GM18861 (cell line): Measurements from ENCODE around the gene TMEM120B.
A peak's percentile ranks its signal among the peaks of the same experiment; 100 is the strongest.
"Not testable (repeated sequence)": the region's sequence is repeated elsewhere in the genome, so short reads cannot be mapped to it uniquely, and the experiment has no call there.

Source experiments
- ATAC-seq: cut with Tn5 transposase; IDR thresholded peaks from one replicate; pipeline ENCODE4 v1.9.1; 2021; ENCODE audit not compliant: unreplicated experiment

TMEM120B gene

DNA sequence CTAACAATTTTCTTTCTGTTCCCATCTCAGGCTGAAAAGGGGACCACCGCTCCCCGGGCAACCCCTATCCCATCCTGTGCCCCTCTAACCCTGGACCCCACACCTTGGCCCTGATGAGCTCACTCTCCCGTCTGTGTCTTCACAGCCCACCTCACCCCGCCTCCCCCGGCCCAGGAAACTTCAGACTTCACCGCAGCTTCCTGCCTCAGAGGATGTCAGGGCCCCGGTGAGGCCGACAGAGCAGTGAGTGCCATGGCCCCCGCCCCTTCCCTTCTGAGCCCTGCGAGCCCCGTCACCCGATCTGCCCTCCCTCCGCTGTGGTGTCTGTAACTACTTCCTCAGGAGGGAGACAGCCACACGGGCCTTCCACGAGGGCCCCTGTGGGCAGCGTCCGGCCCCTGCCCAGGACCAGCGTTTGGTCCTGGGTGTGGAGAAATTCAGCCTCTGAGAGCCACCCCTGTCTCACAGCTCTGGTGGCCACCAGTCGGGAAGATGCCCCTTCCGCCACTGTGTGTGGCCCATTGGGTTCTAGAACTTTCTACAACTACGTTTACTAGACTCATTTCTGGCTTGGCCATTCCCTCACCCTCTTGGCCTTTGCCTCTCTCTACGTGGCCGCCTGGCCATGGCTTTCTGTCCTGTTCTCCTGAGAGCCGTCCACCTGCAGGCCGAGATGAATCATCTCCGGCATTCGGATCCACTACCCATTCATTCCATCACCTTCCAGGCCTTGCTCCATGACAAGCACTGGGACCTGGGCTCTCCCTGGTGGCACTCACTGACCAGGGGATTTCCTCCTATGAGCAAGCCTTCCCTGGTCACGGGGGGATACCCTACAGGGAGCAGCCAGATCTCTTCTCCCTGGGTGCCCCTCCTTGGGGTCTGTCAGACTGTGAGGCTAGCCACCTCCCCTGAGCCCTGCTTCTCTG is 77.5 kb downstream of the TMEM120B start:
- peak; percentile 28 for ATAC-seq

DNA sequence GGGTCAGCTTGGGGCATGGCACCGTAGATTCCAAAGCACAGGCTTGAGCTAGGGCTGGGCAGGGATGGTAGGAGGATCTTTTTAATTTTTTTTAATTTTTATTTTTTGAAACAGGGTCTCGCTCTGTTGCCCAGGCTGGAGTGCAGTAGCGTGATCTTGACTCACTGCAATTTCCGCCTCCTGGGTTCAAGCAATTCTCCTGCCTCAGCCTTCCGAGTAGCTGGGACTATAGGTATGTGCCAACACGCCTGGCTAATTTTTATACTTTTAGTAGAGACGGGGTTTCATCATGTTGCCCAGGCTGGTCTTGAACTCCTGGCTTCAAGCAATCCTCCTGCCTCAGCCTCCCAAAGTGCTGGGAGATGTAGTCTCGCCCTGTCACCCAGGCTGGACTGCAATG is 78.2 kb downstream of the TMEM120B start:
- ATAC-seq, result not testable (repeated sequence)

DNA sequence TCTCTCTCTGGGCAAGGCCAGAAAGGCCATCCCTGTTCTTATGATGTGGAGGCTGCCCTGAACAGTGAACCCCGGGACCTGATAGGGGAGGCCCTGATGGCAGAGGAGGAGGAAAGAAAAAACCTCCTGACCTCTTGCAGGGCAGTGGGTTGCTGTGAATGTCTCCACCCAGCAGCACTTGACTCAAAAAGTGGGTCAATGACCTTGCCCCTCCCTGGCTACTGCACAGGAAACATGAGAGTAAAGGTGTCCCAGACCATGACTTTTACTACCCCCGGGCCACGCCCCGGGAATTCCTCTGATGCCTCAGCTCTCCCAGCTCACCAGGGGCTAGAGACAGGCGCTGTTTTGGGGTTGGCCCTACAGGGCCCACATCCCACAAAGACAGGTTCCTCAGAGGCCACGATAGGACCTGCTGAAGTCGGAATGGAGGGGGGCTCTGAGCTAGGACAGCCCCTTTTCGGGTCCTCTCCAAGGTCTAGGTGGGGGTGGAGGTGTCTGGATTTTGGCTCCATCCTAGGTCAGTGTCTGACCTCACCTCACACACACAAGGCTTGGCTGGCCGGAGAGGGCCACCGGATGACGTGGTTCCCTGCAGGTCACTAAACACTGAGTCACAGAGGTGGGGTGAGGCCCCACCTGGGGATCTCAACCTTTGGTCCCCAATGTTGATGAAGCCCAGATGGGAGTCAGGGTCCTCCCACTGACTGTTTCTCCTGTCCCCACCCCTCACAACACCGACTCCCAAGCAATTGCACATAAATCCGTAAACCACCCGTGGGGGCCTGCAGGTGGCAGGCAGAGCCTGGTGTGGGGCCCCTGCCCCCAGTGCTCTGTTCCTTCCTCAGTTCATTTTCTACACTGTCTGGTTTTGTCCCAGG is 79.4 kb downstream of the TMEM120B start:
- no peak for ATAC-seq

DNA sequence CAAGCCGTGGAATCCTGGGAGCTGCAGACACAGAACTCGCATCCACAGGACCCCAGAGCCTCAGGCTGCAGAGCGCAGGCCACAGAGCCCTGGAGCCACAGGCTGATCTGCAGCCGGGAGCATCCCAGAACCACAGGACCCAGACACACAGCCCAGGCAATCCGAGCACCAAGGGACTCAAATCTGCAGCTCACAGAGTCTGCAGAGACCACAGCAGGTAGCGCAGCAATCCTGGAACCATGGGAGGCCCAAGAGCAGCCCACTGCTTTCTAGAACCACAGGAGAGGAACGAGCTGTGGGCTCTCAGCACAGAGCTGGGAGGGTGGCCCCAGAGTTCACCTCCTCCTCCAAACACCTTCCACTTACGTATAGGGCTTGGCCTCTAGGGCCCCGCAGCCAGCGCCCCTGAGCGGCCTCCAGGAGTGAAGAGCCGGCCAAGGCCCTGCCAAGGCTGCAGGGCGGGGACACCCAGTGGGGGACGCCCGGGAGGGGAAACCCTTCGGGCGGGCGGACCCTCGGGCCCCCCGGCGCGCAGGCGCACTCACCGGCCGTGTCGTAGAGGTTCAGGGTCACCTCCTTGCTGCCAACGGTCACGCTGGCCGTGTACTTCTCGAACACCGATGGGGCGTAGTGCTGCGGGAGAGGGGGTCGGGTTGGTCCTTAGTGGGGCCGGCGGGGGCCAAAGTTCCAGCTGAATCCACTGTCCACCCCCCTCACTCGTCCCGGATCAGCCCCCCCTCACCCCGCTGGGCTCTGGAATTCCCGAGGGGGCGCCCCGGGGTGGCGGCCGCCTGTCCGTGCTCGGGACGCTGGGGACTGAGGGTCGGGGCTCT is 80.3 kb downstream of the TMEM120B start:
- no peak for ATAC-seq

DNA sequence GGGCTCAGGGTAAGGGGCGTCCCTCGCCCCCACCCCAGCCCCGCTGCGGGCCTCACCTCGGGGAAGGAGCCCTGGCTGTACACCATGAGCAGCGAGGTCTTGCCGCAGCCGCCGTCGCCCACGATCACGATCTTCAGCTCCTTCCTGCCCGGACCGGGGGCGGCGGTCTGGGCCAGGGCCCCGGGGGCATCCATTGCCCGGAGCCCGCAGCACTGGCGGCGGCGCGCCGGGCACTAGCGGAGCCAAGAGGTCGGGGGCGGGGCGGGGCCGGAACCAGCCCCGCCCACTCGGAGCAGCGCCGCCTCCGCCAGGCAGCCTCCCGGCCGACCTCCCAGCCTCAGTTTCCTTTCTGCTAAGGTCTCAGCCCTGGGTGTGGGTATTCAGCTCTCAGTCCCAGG is 80.9 kb downstream of the TMEM120B start, which contains the start of gene RHOF:
Gene RHOF (minus strand): TSS at position 249 of the 398 bp plus-strand sequence. CDS start 55 bp downstream, at position 194.
- peak; percentile 1 for ATAC-seq

DNA sequence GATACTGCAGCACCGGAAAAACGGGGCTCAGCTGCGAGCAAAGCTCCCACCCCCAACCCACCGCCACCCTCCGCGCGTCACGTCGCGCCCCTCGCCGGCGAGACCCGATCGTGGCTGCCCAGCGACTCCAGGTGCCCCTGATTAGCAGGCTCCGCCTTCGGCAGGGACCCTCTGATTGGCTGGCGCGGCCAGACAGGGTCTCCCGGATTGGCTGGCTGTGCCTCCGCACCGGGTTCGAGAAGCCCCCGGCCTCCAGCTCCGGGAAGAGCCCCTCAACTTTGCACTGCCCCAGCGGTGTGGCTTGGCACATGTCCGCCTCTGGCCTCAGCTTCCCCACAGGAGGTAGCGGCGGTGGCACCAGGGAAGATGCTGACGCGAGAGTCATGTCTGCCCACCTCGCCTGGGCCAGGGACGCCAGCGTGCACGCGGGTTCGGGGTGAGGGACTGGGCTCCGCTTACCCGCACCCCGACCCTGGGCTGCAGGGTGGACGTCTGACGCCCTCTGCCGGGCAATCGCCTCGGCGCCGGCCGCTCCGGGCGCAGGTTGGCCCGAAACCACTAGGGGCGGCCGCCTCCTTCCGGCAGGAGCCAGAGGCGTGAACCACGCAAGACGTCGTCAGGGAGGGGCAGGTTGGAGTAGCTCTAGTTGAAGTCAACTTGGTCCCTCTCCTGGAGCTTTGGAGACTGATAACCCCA is 81.4 kb downstream of the TMEM120B start:
- ATAC-seq, result peak; percentile 47

DNA sequence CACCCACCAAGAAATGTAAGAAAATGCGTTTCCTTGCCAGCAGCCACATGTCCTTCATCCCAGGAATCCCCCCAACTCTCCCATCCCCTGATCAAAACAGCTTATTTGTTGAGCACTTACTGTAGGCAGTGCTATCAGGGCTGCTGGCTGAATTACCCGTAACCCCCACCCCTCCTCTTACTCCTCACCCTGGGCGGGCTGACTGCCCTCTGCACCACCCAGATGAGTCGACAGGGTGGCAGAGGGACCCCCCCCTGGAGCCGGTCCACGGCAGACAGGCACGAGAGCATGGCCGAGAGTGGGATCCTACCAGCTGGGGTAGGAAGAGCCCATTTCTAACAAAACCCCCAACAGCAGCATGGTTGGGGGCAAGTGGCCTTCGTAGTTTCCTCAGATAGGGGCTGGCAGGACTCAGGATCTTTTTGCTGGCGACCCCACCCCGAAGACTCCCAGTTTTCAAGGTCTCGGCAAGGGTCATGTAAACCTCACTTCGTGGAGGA is 82.0 kb downstream of the TMEM120B start:
- no peak for ATAC-seq

DNA sequence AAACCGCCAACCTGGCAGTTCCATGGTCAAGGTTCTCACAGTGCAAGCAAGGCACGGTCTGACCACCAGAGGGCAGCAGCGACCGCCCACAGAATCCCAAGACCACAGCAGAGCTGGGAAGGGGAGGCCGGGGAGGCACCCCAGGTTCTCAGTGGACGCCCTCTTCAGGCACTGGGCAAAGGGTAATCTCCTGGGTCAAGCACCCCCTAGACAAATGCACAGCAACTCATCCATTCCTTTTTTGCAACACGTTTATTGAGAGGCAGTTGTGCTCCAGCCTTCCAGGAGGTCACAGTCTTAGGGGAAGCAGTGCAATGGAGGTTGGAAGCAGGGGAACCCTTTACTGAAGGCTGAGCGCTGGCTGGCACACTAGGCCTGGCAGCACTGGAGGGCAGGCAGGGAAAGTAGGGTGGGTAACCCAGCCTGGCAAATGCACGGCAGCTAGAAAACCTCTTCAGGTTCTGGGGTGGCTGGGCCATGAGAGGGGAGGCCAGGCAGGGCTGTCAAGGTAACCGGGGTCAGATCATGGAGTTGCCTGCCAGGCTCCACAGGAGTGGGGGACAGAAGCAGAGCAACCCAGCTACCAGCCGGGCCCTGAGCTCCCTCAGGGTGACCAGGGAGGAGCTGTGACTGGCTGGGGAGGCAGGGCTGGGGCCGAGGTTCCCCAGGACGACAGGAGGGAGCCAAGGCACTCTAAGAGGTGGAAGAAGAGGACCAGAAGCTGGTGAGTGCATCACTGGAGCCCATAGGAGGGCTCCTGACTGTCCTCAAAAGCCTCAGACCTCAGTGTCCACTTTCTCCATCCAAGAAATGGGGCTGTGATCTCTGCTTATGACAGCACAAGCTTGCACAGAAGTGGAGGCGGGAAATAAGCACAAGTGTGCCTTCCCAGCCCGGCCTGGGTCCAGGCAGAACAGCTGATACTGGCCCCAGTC is 82.7 kb downstream of the TMEM120B start:
- no peak for ATAC-seq

DNA sequence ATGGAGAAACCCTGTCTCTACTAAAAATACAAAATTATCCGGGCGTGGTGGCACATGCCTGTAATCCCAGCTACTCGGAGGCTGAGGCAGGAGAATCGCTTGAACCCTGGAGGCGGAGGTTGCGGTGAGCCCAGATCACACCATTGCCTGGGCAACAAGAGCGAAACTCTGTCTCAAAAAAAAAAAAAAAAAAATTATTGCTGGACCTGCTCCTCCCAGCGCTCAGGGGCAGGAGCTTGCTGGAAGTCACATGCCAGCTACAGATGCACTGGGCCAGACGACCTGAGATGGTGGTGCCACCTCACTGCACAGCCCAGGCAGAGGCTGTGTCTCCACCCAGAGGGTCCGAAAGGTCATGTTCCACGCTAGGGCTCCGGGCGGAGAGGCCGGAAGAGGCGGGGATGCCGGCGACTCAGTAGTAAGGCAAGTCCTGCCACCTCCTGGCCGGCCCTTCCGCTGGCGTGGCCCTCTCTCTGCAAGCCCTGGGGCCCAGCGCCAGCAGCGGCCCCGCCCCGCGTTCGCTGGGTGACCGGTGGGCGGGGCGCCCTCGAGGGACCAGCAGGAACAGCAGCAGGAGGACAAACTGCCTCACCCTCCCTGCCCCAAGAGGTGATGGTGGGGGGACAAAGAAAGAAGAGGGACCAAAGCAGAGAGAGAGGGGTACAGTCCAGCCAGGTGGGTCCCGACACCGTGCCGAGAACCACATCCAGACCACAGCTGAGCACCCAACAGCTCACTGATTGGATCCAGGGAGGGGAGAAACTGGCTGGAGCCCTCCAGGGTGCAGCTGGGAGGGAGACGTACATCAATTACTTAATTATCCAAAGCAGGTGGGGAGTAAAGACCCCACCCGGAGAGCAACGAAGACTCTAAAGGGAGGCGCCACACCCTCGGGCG is 84.6 kb downstream of the TMEM120B start:
- ATAC-seq, result no peak

DNA sequence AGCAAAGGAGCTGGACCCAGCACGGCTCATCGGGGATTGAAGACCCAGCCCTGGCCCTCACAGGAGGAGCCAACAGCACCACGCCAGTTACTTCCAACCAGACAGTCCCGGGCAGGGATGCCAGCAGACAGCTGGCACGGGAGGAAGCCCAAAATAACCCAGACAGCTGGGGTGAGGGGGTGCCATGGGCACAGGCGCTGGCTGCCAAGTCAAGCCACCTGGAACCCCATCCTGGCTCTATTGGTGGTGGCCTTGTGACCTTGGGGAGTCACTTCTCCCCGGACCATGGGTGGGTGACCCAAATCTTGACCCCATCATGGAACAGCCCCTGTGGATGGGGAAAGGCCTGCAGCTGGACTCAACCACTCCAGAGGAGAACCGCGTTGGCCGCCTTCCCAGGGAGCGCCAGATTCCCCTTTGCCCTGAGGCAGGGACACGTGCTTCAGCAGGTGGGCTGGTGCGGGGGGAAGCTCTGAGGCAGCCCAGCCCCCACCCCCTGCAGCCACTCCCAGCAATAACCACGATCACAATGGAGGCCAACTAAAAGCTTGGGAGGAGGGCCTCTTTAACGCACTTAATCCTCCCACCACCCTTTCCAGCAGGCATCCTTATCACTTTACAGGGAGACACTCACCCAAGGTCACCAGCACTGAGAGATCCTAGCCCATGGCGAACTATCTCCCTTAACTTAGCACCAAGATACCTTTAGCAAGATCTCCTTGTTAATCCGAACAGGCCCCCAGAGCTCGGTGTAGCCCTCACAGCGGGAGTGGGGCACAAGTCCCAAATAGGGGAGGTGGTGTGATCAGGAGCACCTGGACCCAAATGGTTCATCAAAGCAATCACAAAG is 85.6 kb downstream of the TMEM120B start:
- no peak for ATAC-seq

DNA sequence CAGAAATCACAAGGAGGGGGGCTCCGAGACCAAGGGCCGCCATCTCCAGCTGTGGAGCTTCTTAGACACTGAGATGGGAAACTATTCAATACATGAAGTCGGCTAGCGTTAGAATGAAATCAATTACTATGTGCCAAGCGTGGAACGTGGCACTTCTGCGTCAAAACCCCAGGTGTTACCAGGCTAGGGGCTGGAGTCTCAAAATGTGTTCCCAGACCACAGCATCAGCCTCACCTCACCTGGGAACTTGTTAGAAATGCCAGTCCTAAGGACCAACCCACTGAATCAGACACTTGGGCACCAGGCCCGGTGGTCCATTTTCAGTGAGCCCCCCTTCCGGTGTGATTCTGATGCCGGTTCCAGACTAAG is 86.2 kb downstream of the TMEM120B start:
- ATAC-seq, result no peak

DNA sequence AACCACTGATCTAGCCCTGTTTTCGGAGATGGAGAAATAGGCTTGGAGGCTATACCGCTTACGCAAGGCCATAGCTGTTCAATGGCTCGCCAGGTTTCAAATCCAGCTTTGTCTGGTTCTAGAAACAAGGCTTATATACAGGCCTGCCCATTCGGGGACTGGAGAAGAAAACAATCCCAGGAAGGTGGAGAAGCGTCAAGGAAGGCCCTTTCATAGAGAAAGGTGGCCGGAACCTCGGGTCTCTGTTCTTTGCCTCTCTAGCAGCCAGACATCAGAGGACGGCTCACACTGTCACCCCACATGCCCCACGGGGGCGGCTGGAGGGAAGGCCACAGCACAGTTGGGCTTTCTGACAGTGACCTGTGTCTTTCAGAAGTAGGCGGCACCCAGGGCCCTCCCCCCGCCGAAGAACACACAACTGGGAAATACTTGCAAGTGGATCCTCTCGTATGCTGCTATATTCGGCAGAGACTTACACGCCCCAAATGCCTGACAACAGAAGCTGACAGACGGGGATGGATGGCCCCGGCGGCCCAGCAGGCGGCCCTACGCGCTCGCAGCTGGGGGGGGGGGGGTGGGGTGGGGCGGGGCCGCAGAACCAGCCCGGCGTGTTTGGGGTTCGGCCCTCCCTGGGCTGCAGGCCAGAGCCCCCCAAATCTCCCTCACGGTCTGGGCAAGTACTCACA is 86.7 kb downstream of the TMEM120B start:
- no peak for ATAC-seq

DNA sequence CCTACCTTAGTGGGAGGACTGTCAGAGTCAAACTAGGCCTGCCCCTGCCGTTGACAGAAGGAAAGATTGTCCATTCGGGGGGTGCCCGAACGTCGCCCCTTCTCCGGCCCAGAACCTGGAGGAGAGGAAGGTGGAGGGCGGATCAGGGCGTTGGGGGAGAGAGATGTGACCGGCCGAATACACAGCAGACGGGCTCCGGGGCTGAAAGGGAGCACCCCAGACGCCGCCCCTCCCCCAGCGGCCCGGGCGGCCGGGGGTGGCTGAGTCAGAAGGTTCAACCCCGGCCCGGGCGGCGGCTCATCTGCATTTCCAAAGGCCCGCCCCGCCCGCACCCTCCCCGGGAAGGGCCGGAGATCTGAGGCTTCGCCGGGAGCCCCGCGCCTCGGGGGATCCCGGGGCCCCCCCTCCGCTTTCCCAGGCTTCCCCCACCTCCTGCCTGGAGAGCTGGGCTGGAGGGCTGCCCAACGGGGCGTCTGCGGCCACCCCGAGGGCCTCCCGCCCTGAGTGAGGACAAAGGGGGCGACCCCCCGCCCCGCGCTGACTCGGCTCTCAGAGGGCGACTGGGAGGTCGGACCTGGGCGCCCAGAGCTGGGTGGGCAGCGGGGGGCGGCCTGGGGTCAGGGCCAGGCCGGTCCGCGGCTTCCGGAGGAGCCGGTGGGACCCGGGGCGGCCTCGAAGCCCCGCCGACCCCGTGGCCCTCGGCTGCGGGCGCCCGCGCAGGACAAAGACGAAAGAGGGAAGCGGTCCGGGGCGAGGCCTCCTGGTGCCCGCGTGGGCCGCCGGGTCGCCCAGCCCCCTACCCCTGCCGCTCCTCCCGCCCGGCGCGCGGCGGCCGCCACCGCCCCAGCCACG is 87.5 kb downstream of the TMEM120B start:
- ATAC-seq, result no peak

DNA sequence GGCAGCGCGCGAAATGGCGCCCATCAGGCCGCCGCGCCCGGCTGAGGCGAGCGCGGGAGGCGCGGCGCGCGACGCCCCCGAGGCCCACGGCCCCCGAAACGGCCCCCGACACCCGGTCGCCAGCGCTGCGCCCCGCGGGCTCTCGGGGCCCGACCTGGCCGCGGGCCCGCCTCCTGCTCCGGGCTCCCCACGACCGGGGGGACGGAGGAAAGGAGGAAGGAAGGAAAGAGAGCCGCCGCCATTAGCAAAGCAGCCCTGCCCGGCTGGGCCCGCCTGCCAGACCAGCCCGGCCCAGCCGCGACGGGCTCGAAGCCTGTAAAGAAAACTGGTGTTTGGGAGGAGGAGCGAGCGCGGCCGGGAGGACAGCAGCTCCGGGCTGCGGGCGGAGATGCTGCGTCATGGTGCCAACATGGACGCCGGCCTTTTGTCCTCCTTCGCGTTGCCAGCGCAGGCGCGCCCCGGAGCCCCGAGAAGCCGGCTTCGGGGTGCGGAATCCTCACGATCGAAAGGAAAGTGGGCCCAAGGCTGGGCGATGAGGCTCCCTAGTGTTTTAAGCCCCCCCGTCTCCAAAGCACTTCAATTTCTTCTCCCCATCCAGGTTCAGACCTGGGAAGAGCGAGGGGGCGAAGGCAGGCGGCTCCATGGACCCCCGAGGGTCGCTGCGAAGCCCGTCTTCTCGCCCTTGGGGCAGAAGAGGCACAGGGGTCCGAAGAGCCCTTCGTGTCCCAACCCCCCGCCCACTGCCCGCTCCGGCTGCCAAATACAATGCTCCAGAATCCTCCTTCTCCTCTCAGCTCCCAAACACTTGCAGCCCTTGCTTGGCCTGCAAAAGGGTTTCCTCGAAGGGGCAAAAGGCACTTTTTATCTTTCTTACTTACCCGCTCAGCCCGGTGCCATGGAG is 88.4 kb downstream of the TMEM120B start:
- no peak for ATAC-seq
